Tibial nerve (tissue), 4 donors: ENCODE data around the gene PRMT3. TPM values are rescaled to one million over a fixed set of nuclear protein-coding genes. Genes with fewer than 3 reads are reported as not detected.

Experiments
- DNase-seq, 2 donors: peaks; one replicate each; pipeline ENCODE4 v3.0.0-alpha.2; 2019; ENCODE audit warnings: low spot score in 2 of 2
- H3K27ac ChIP-seq, 4 donors: fragments of 200-600 bp; sonication (generic) in 3 of 4; one replicate each; pipeline ENCODE4 v1.5.1; 2017 to 2019; ENCODE audit warnings: mild to moderate bottlenecking in 1 of 4
- H3K27me3 ChIP-seq, 2 donors: fragments of 200-600 bp; sonication (generic) in 1 of 2; one replicate each; pipeline versions ENCODE4 v1.5.1 to v1.6.0; 2017 to 2019
- H3K36me3 ChIP-seq, 3 donors: fragments of 200-600 bp; sonication (generic); one replicate each; pipeline ENCODE4 v1.5.1; 2018 to 2019
- H3K4me1 ChIP-seq, 4 donors: fragments of 200-600 bp; sonication (generic) in 3 of 4; one replicate each; pipeline ENCODE4 v1.5.1; 2017 to 2019
- H3K4me3 ChIP-seq, 4 donors: fragments of 200-600 bp; sonication (generic) in 3 of 4; one replicate each; pipeline ENCODE4 v1.5.1; 2017 to 2019; ENCODE audit warnings: mild to moderate bottlenecking in 1 of 4, moderate library complexity in 1 of 4
- H3K9me3 ChIP-seq, 4 donors: fragments of 200-600 bp; sonication (generic) in 3 of 4; one replicate each; pipeline ENCODE4 v1.5.1; 2017 to 2019
- CTCF ChIP-seq, 5 experiments: fragments of 200-600 bp in 3 of 5; fragments of 450-650 bp in 2 of 5; sonication (generic) in 3 of 5; IDR thresholded peaks; one replicate each; pipeline ENCODE4 v1.5.1; 2016 to 2019; ENCODE audit warnings: antibody characterized with exemption in 5 of 5, mild to moderate bottlenecking in 3 of 5, moderate library complexity in 2 of 5
- EP300 ChIP-seq, 2 donors: sonication (generic); formaldehyde crosslinking; IDR thresholded peaks; one replicate each; pipeline ENCODE4 v1.6.1; 2017; ENCODE audit warnings: antibody characterized with exemption in 2 of 2, mild to moderate bottlenecking in 1 of 2
- POLR2A ChIP-seq, 2 donors: fragments of 450-650 bp; IDR thresholded peaks; one replicate each; pipeline ENCODE4 v1.6.1; 2017; ENCODE audit warnings: antibody characterized with exemption in 2 of 2, mild to moderate bottlenecking in 2 of 2, moderate library complexity in 2 of 2
- WGBS, 2 donors: methylation state at CpG; one replicate each; pipeline ENCODE4 v1.1.5; 2018; 5-methylcytosine and 5-hydroxymethylcytosine counted together
- total RNA-seq, 4 donors: library from RNA; depleted of rRNA; stranded (reverse); fragments of >200 nt; gene quantifications; one replicate each; pipeline ENCODE4 v1.1.0, GENCODE V29; 2016

Gene PRMT3
- total RNA-seq, 4 donors from 2014 or later, result 17.8 to 29.4 (median 22.1) TPM

GRCh38 chr11:20399498-20399897 lies 12.0 kb downstream of the PRMT3 start:
- no peaks in the 10 kb centered on the region for H3K4me1 ChIP-seq
- DNase-seq, result no peak
- no peaks in the 10 kb centered on the region for H3K27me3 ChIP-seq
- H3K4me3 ChIP-seq, result no peak overlapping the region
- TF ChIP-seq CTCF (IDR thresholded peaks at IDR 0.05) (no peak), POLR2A (IDR thresholded peaks at IDR 0.05) (no peak), EP300 (IDR thresholded peaks at IDR 0.05) (no peak)
- 85 to 88% methylated on average over 2 of the region's 2 CpGs for WGBS, 2 donors
- no peaks in the 10 kb centered on the region for H3K9me3 ChIP-seq
- no peak overlapping the region for H3K27ac ChIP-seq
- H3K36me3 ChIP-seq, result peaks cover 0 to 61% (median 6%) of the 10 kb centered on the region in 3 donors

- Histone ChIP-seq H3K36me3 (peaks cover 2 to 61% (median 7%) of the 10 kb centered on the region in 3 donors), H3K27ac (no peak overlapping the region), H3K27me3 (no peaks in the 10 kb centered on the region), H3K9me3 (no peaks in the 10 kb centered on the region), H3K4me3 (no peak overlapping the region), H3K4me1 (no peaks in the 10 kb centered on the region)
- WGBS, 2 donors, result 93% methylated on average over 1 of the region's 1 CpG
- DNase-seq, result no peak
- no peak for TF ChIP-seq EP300 (IDR thresholded peaks at IDR 0.05)
- no peak for TF ChIP-seq CTCF (IDR thresholded peaks at IDR 0.05)
- TF ChIP-seq POLR2A (IDR thresholded peaks at IDR 0.05), result no peak
Observed at GRCh38 chr11:20403059-20403458, 15.5 kb downstream of the PRMT3 start.

- peaks cover 0 to 75% (median 7%) of the 10 kb centered on the region in 3 donors for H3K36me3 ChIP-seq
- H3K4me3 ChIP-seq, result no peak overlapping the region
- DNase-seq, result no peak
- no peaks in the 10 kb centered on the region for H3K4me1 ChIP-seq
- no peaks in the 10 kb centered on the region for H3K9me3 ChIP-seq
- no peaks in the 10 kb centered on the region for H3K27me3 ChIP-seq
- H3K27ac ChIP-seq, result no peak overlapping the region
- TF ChIP-seq EP300 (IDR thresholded peaks at IDR 0.05), result no peak
- TF ChIP-seq CTCF (IDR thresholded peaks at IDR 0.05), result no peak
- TF ChIP-seq POLR2A (IDR thresholded peaks at IDR 0.05), result no peak
Observed at GRCh38 chr11:20406484-20406883, 19.0 kb downstream of the PRMT3 start.

GRCh38 chr11:20407344-20407743 lies 19.8 kb downstream of the PRMT3 start:
- Histone ChIP-seq H3K36me3 (peaks cover 0 to 75% (median 7%) of the 10 kb centered on the region in 3 donors), H3K4me3 (no peak overlapping the region), H3K4me1 (no peaks in the 10 kb centered on the region), H3K9me3 (no peaks in the 10 kb centered on the region), H3K27me3 (no peaks in the 10 kb centered on the region), H3K27ac (no peak overlapping the region)
- 62 to 64% methylated on average over 3 of the region's 3 CpGs for WGBS, 2 donors
- TF ChIP-seq POLR2A (IDR thresholded peaks at IDR 0.05) (no peak), CTCF (IDR thresholded peaks at IDR 0.05) (no peak), EP300 (IDR thresholded peaks at IDR 0.05) (no peak)
- no peak for DNase-seq

GRCh38 chr11:20415432-20415831 lies 27.9 kb downstream of the PRMT3 start:
- peaks cover 0 to 59% (median 0%) of the 10 kb centered on the region in 3 donors for H3K36me3 ChIP-seq
- no peaks in the 10 kb centered on the region for H3K4me1 ChIP-seq
- no peak for DNase-seq
- H3K27ac ChIP-seq, result no peak overlapping the region
- H3K4me3 ChIP-seq, result no peak overlapping the region
- H3K9me3 ChIP-seq, result no peaks in the 10 kb centered on the region
- TF ChIP-seq EP300 (IDR thresholded peaks at IDR 0.05) (no peak), POLR2A (IDR thresholded peaks at IDR 0.05) (no peak), CTCF (IDR thresholded peaks at IDR 0.05) (no peak)
- H3K27me3 ChIP-seq, result no peaks in the 10 kb centered on the region
